NCI-H2227 treated with DMSO at 0.1 percent for 48 hours (cell line): Measurements from ENCODE around the gene FAM168A.
A peak's percentile ranks its signal among the peaks of the same experiment; 100 is the strongest.

Source experiments
- DNase-seq: peaks from one replicate; lab custom pipeline; 2025; lab: John Stamatoyannopoulos, UW

The FAM168A gene

DNA sequence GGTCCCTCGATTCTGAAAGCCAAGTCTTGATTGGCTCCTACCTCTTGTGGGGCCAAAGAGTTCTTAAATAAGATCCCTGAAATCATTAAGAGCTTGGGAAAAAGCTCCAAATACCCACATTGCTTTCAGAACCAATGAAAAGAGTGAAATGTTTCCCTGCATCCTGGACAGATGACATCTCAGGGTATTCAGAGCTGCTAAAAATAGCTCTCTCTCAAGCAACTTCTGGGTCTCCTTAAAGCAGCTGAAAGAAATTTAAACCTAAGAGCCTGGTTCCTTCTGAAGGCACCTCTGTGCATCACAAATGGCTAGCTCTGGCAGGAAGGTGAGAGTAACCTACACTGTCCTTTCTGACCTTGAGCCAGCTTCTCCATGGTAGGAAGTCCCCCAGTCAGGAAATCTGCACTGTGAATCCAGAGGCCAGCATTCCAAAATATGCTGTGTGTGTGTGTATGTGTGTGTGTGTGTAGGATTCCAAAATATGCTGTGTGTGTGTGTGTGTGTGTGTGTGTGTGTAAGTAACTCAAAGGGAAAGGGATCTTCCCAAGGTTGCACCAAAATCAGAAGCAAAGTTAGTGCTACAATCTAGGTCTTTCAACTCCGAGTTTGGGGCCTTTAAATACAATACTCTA, 171.6 kb downstream of the FAM168A start:
- DNase-seq: no peak

DNA sequence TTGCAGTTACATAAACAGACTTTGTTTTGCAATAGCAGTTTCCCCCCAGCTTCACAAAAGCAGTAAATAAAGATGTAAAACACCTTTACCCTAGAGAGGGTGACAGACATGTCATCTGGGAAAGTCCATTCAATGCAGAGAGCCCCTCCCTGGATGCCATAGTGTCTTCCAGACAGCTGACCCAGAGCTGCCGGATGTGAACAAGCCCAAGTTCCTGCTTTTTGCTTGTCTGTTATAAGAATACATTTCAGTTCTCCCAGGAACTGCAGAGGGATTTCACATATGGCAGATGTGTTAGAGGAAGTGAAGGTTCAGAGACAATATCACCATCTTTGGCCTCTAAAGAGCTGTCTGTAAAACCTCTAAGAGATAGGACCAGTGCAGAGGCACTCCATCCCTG, 172.8 kb downstream of the FAM168A start:
- no peak for DNase-seq

DNA sequence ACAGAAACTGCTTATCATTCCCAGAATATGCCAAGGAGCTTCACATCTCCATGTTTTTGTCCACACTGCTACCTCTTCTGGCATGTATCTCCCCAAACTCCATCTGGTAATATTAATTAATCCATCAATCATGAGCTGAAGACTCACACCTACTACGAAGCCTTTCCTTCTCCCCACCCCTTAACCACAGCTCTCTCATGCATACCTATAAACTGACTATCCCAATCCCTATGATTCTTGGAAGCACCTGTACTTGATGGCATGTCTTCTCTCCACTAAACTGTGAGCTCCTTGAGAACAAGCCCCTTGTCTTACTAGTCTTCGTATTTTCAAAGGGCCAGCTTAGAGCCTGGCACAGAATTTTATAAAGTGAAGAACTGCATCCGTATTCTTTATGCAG, 174.4 kb downstream of the FAM168A start:
- no peak for DNase-seq

DNA sequence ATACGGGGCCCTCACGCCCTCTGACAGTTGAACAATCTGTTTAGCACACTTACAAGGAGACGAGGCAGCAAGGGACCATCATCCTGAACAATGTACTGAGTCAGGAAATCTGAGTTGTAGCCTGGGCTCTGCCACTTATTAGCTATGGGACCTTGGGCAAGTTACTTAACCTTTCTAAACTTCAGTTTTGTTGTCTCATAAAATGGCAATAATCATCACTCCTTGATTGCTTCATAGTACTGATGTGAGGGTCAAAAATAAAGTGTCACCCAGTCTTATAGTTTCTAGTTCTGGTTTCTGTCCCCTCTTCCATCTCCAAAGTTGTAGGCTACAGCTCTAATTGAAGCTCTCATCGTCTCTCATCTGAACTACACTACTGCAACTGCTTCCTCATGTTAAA, 175.0 kb downstream of the FAM168A start:
- DNase-seq: no peak

DNA sequence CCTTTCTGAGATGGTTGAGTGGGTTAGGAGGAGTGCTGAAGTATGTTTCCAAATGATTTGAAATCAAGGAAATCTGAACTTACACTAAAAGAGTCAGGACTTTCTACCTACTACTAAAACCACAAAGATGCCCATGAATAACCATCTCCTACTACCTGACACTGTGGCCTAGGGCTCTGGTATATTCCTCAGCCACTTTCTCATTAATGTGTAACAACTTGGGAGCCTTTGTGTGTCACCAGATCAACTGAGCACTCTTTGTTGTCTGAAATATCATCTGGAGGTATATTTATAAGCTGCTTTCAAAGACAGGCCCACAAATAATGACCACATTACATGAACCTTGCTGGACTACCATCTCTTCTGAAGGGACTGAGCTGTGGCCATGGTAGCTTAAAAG, 177.8 kb downstream of the FAM168A start:
- no peak for DNase-seq

DNA sequence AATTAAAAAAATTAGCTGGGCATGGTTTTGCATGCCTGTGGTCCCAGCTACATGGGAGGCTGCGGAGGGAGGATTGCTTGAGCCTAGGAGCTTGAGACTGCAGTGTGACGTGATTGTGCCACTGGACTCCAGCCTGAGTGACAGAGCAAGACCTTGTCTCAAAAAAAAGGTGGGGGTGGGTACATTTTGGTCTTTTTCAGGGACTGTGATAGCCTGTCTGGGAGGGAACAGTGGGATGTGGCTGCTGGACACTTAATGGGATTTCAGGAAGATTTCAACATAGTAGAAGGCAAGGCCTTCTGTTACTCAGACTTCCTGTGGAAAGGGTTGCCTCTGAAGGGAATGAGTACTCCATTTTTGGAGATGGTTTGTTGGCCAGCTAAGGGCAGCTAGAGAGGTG, 181.1 kb downstream of the FAM168A start:
- no peak for DNase-seq

DNA sequence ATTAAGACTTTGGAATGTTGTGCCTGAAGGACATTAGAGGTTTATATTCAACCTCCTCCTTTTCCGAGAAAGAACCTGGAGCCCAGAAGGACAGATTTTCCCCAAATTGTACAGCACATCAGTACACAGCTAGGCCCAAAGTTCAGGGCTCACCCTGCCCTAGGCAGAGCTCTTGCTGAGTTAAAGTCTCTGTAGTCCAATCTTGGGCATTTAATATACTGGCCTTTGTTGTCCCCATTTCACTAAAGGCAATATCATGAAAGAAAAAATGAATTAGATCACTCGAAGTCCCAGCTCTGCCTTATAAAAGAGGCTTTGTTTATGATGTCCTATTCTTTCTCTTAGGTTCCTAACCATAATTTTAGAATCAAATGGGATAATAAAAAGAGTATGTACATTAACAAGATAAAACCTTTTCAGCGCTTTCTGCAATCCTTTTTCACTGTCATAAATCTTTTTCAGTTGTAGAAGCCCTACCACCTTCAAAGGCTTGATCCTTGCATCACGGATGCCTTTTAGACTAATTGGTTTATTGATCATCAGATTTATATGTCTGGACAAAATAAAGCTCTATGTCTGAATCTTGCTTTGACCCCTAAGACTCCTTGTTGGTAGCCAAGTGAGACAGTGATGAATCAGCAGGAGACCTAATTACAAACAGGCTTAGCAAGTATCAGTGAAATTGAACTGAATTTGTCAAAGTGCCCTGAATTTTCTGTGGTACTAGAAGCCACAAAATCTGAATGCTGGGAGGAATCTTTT, 181.9 kb downstream of the FAM168A start:
- peak; percentile 44 for DNase-seq

DNA sequence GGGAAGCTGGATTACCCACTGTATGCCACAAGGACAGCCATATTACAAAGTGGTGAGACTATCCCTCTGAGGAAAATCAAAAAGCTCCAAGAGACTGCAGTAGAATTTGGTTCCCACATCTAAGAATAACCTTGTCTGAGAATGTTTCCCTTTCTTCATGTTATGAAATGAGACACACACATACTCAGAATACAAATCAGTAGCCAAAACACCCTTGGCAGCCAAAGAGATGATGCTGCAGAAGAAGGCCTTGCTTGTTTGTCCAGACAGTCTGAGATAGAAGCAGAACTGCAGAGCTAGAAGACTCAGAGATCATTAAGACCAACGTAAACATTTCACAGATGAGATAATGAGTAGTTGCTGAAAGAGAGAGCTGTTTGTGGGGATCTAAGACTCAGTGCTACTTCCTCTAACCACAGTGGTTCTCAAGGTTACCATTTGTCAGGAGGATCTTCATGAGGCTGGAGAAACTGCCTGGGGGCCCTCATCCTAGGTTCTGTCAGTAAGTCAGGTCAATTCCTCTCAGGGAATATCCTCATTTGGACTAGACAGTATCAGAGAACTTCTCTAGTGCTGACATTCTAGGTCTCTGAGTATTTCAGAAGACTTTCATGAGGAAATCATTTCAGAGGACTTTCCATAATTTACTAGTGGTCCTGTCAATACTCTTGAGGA, 182.8 kb downstream of the FAM168A start:
- no peak for DNase-seq

DNA sequence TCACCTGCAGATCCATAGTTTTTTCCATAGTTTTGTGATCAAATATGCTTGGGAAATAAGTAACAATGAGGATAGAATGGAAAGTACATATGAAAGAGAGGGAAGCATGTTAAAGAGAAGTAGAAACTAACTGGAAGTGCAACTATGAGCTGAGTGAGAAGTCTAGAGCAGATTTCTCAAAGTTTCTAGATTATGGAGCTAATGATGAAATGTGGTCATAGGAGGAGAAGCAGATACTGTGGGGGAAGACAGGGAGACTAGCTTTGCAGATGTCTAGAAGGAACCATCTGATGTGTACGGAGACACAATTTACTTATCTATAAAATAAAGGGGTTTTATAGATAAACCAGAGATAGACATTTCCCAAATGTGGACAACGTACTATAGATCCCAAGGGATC, 184.7 kb downstream of the FAM168A start:
- no peak for DNase-seq

DNA sequence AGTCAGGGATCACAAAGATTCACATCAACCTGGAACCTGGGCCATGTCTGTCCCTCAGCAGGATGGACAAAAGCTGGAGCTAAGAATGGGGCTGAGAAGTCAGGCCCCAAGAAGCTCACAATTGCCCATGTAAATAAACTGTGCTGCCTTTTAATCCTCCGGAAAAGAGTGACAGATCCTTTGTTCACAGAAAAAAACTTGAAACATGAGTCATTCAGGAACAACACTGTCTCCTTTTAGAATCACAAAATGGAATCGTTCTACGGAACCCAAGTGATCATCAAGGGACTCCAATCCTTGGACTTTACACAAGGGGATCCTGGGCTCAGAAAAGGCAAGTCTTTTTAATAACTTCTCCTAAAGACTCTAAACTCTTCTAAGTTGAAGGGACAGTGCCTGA, 185.6 kb downstream of the FAM168A start:
- no peak for DNase-seq

DNA sequence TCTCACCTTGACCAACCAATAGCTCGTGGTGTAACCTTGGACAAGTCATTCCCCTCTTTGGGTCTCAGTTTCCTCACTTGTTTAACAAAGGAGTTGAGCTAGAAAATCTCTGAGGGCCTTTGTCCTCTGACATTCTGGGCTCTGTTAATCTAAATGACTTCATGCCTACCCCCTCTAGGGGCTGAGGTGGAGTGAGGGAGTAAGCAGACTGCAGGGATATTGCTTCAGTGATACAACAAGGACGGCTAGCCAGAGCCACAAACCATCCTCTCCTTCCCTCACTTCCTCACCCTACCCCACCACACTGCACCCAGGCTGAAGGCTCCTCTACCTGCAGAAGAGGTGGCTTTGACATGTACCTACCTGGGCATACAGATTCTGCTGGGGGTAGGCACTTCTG, 186.9 kb downstream of the FAM168A start:
- no peak for DNase-seq

DNA sequence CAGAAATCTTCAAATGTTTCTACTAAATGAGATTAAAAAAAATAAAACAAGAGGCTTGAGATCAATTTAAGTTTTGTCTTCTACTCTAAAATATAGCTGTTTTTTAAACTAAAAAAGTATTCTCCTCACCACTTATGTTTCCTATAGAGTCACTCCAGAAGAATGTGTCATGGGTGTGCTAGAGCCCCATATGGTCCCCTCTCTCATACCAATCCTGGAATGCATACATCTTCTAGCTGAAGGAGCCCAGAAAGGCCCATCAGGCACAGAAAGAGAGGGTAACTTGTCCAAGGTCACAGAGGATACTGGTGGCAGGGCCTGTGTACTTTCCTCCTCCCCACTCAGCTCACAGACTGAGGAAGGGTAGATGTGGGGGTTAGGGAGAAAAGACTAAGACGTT, 187.3 kb downstream of the FAM168A start:
- DNase-seq: no peak

DNA sequence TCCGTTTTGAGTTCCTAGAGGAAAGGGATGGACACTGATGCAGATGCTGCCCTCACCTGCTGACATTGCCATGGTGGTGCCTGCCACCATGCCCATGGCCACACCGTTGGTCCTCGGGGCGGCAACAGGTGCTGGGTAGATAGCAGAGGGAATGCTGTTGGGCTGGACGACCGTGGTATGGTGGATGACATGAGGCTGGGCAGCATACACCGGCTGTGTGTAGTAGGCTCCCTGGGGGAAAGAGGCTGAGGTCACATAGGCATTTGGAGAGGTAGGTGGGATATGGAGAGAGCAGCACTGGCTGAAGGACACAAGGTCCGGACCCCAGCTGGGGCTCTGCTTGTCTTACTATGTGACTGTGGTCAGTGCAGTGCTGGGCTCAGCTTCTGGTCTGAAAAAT, 188.5 kb downstream of the FAM168A start:
- no peak for DNase-seq

DNA sequence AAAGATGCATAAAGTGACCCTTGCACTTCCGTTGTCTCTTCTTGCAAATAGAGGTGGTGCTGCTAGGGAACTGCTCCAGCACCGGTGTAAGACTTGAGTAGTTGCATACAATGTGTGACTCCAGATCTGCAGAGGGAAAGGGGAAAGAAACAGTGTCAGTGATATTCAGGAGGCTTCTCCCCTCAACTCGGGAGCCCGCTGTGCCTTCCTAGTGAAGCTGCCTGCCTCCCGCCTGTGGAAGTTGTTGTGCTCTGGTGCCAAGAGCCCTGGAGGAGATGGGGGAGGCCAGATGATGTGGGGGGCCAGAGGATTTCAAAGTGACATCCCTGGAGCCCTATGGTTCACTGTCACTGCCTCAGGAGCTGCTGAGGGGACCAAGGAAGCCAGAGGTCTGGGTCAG, 191.3 kb downstream of the FAM168A start:
- DNase-seq: no peak

DNA sequence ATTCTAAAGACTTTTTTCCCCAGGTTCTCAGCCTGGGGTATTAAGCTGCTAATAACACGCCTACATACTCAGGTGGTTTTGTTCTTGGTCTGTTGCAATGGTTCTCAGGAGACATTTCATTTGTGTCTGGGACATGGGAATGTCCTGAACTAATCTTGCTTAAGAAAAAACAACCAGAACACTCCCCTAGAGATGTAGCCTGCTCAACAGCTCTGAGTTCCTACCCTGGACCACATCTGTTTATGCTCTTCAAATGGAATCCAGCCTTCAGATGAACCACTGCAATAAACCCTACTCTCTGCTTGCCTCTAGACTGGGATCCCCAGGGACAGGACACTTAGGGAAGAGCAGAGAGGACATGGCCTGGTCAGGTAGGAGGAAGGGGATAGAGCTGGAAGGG, 191.8 kb downstream of the FAM168A start:
- no peak for DNase-seq

DNA sequence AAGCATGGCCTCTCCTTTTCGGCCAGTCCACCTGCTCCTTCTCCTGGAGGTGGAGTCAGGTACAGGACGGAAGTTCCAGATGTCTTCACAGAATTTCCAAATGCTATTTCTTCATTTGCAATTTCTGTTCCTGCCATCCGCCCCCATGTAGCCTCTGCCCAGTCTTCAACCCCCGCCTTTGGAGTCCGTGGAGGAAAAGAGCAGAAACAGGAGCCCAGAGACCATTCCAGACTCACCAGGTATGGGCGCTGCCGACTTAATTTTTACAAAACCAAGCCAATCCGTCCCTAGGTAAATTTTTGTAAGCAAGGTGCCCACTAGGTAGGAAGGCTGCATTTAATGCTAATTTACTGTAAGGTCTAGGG, 192.8 kb downstream of the FAM168A start:
- no peak for DNase-seq

DNA sequence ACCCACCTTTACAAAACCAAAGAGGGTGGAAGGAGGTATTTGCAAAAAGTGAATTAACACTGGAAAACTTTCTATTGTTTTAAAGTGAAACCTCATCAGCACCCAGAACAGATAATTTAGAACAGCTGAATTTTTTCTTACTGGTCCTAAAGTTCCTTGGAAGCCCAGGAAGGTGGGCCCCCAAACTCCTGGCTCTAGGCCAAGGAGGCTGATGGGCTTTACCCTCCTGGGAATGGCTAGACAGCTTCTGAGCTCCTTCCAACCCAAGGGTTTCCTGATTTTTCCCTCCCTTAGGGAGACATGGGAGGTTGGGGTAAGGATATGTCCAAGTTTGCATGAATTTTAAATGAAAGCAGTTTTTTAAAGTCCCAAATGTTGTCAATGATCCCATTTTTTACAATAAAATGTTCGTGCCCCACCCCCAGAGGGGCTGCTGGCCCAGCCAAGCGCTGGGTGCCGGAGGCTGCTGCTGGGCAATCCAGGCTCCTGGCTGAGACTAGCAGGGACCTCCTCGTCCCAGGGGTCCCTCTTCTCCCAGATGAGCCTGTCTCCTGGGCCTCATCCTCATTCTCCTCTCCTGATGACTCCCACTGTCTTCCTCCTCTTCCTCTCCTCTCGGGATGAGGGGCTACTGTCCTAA, 193.3 kb downstream of the FAM168A start:
- no peak for DNase-seq

DNA sequence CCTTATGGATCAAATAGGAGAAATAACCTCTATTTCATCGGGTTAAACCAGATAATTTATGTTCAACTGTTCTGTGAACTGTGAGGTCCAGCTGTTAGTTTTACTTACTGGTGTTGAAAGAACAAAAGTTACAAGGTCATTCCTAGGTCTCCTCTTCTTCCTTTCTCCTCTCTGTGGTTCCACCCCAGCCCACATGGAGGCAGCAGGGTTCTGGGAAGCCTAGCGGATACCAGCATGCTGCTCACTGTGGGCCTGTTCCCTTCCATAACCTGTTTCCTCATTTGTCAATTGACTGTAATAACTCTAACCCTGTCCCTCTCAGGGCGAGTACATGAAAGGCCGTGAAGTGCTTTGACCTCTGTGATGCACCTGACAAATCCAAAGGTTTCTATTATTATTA, 193.9 kb downstream of the FAM168A start:
- DNase-seq: no peak

DNA sequence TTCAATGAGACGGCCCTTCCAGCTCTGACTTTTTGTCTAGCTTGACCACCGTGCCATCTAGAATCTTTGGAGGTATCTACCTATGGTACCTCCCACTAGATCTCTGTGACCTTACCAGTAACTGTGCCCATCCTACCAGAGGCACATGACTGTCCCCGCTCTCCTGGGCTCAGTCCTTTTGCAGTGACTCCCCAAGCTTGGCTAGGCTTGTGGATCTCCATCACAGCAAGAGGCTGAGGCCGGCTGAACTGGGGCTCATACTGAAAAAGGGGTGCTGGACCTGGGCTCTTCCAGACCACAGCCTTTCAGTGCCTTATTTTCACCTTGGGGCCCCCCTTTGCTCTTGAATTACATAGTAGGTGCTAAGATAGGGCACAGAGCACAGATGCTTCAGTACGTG, 194.4 kb downstream of the FAM168A start:
- DNase-seq: no peak

DNA sequence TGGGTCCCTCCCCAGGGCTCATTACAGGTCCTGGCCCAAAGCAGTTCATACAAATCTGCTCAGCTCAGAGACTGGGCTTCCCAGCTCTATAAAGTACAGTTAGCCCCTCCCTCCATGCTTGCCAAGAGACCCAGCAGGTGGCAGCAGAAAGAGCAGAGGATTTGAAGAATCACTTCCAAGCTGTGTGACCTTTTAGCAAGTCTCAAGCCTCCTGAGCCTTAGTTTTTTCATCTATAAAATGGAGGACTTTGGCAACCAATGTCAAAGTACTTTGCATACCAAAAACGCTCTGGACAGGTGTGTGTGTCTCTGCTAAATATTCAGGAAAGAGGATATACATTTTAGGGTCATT, 195.1 kb downstream of the FAM168A start:
- no peak for DNase-seq

DNA sequence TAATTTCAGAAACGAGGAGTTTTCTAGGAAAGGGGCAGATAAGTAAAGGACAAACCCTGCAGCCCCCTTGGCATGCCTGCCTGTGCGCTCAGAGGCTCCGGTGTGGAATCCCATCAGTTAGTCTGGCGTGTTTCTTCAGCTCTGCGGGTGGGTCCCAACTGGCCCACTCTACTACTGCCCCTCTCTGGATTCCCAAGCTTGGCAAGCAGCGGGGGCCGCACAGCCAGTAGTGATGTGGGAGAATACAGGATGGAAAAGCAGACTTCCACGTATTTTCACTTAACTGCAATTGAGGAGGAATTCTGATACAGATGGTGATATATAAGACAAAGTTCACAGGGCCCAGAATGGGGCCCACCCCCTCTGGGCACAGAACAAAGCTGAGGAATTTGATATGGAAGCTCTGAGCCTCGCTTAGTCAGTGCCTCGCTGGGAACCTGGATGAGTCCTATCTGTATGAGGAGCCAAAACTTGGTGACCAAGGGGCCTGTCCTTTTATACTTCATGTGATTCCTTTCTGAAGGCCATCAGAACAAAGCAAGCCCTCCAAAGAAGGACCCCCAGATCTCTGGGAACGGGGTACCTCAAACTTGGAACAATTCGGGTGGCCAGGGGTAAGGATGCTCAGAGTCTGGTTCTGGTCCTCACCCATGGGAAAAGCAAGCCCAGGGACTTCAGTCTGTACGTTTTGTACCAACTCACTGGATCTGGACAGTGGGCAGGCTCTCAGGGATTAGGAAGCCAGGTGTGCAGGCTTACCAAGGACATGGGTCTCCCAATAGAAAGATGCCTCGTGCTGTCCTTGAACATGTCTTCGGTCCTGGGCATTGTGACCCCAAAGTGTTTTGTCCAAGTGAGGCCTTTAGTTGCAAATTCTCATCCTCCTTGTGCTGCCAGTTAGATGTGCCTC, 195.7 kb downstream of the FAM168A start:
- no peak for DNase-seq
